ENCODE data around the gene KLK12. TPM values are rescaled to one million over a fixed set of nuclear protein-coding genes. Genes with fewer than 3 reads are reported as not detected.

KLK12 gene
- total RNA-seq, 1 experiment from 2014 or later = not detected

- H3K9me3 Mint-ChIP-seq = no peaks in the 10 kb centered on the region
- no peaks in the 10 kb centered on the region for H3K79me2 ChIP-seq (ENCODE audit: insufficient read depth, low read length)
Observed at GRCh38 chr19:51083783-51084182, 49.0 kb upstream of the KLK12 start.

More at GRCh38 chr19:51083783-51084182, 49.0 kb upstream of the KLK12 start:
- H3K4me3 Mint-ChIP-seq = no peak overlapping the region
- H3K4me1 Mint-ChIP-seq = peaks cover 22 to 29% of the 10 kb centered on the region in 2 experiments
- no peak overlapping the region for H3K14ac ChIP-seq (ENCODE audit: insufficient read depth, low read length)
- H3K4me1 ChIP-seq (ENCODE audit: insufficient read depth, low read length) = peaks cover 2% of the 10 kb centered on the region; the same call in 1 of the 2 replicates
- no peak overlapping the region for H2BK15ac ChIP-seq (ENCODE audit: low read depth, low read length)
- no peaks in the 10 kb centered on the region for H3K36me3 Mint-ChIP-seq (ENCODE audit: insufficient read depth in 1 of 3, low read depth in 3 of 3)
- H4K5ac ChIP-seq (ENCODE audit: insufficient read length, low read depth, low read length) = no peak overlapping the region
- no peaks in the 10 kb centered on the region for H3K23me2 ChIP-seq (ENCODE audit: insufficient read length, low read depth, low read length, poor library complexity, severe bottlenecking)
- no peaks in the 10 kb centered on the region for H4K20me1 ChIP-seq (ENCODE audit: control insufficient read depth, insufficient read depth, insufficient read length)
- DNase-seq = no peak
- no peak overlapping the region for H2BK12ac ChIP-seq (ENCODE audit: insufficient read length, low read depth, low read length)
- H2AK5ac ChIP-seq (ENCODE audit: insufficient read length, low read length) = no peak overlapping the region
- TF ChIP-seq CTCF (conservative IDR thresholded peaks at IDR 0.05) = no peak
- no peak overlapping the region for H3K18ac ChIP-seq (ENCODE audit: insufficient read length, low read depth, low read length)
- no peak overlapping the region for H2AFZ ChIP-seq (ENCODE audit: low read length)
- no peak overlapping the region for H3K4ac ChIP-seq (ENCODE audit: low read depth, low read length)
- no peaks in the 10 kb centered on the region for H3K9me3 ChIP-seq (ENCODE audit: control insufficient read depth, low read depth, low read length)
- H3K56ac ChIP-seq (ENCODE audit: insufficient read length, low read depth, low read length) = no peak overlapping the region
- H2BK20ac ChIP-seq (ENCODE audit: low read depth, low read length, poor library complexity, severe bottlenecking) = no peak overlapping the region
- H3K79me1 ChIP-seq (ENCODE audit: insufficient read depth, low read depth, low read length, poor library complexity, severe bottlenecking) = no peaks in the 10 kb centered on the region
- H3K23ac ChIP-seq (ENCODE audit: insufficient read length, low read depth, low read length) = no peak overlapping the region
- no peak overlapping the region for H3K27ac ChIP-seq (ENCODE audit: insufficient read length, low read depth, low read length)
- no peak overlapping the region for H4K91ac ChIP-seq (ENCODE audit: insufficient read length, low read depth, low read length)
- H3K9ac ChIP-seq (ENCODE audit: extremely low read depth, insufficient read length, low read length) = no peak overlapping the region
- H3K27me3 Mint-ChIP-seq (ENCODE audit: low read depth) = peaks cover 17% of the 10 kb centered on the region
- no peak overlapping the region for H2BK120ac ChIP-seq (ENCODE audit: low read depth, low read length, poor library complexity, severe bottlenecking)
- no peak overlapping the region for H3K4me2 ChIP-seq (ENCODE audit: insufficient read depth, insufficient read length, low read length)
- H3T11ph ChIP-seq (ENCODE audit: low read length) = no peak overlapping the region
- no CpG with 5 or more reads among the region's 14 CpGs for WGBS (ENCODE audit: extremely low coverage, insufficient read length, low lambda C conversion rate)
- H4K8ac ChIP-seq (replicated peaks; ENCODE audit: insufficient read length, low read depth, low read length) = no peak overlapping the region
- no peaks in the 10 kb centered on the region; the same call in 1 of the 2 replicates for H3K27me3 ChIP-seq (ENCODE audit: insufficient read depth, low read length)
- no peak overlapping the region for H2BK5ac ChIP-seq (ENCODE audit: insufficient read length, low read length)
- no peak overlapping the region; a peak in 1 of 7 replicates for H3K27ac Mint-ChIP-seq
